Measurements from ENCODE around the gene ZNF385B.

The ZNF385B gene

GRCh38 chr2:179837408-179837807, 24.0 kb downstream of the ZNF385B start:
- Mint-ChIP-seq H3K4me3 (no peak overlapping the region), H3K36me3 (ENCODE audit: low read depth) (no peaks in the 10 kb centered on the region), H3K4me1 (ENCODE audit: low read depth) (no peaks in the 10 kb centered on the region), H3K9me3 (no peaks in the 10 kb centered on the region), H3K27me3 (peaks cover 6% of the 10 kb centered on the region), H3K27ac (no peak overlapping the region)

GRCh38 chr2:179830043-179830787, 31.2 kb downstream of the ZNF385B start:
- Mint-ChIP-seq H3K36me3 (ENCODE audit: low read depth) (no peaks in the 10 kb centered on the region), H3K27ac (no peak overlapping the region), H3K4me3 (no peak overlapping the region), H3K9me3 (no peaks in the 10 kb centered on the region), H3K27me3 (no peaks in the 10 kb centered on the region), H3K4me1 (ENCODE audit: low read depth) (no peaks in the 10 kb centered on the region)

GRCh38 chr2:179826297-179826696, 35.1 kb downstream of the ZNF385B start:
- Mint-ChIP-seq H3K36me3 (ENCODE audit: low read depth) (no peaks in the 10 kb centered on the region), H3K9me3 (no peaks in the 10 kb centered on the region), H3K4me1 (ENCODE audit: low read depth) (no peaks in the 10 kb centered on the region), H3K4me3 (no peak overlapping the region), H3K27me3 (peaks cover under 1% of the 10 kb centered on the region), H3K27ac (no peak overlapping the region)

DNA sequence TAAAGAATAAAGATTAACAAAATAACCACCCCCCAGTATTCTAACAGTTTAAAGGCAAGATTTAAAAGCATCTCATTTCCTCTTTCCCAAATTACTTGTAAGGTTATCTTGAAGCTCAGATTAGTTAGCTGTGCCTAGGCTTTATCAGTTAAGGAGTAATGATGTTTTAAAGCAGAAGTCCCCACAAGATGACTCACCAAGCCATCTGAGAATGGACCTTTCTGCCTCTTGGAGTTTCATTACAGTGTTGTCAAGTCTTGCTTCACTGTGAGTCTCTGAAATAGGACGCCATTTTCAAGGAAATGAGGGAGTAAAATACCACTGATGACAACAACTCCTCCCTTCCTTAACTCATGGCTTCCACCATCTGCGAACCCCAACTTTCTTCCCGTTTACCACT, 35.9 kb downstream of the ZNF385B start:
- Mint-ChIP-seq H3K27me3 (peaks cover 5% of the 10 kb centered on the region), H3K4me1 (ENCODE audit: low read depth) (no peaks in the 10 kb centered on the region), H3K9me3 (no peaks in the 10 kb centered on the region), H3K27ac (no peak overlapping the region), H3K36me3 (ENCODE audit: low read depth) (no peaks in the 10 kb centered on the region), H3K4me3 (no peak overlapping the region)

DNA sequence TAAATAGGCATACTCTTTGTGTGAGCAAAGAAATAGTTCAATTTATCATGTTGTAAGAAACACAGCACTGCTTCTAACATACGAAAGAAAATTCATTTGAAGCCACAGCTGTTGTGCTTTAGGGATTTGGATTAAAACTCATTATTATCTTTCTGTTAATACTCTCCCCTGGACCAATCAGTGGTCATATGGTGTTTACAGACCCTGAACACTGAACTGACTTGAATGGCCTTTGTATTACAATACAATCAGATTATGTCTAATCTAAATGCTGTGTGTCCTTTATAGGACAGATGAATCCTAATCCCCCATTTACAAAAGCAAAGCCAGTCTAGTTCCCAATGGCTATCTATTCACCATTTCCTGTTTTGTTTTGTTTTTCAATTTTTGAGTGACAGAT, 36.5 kb downstream of the ZNF385B start:
- Mint-ChIP-seq H3K4me1 (ENCODE audit: low read depth) (no peaks in the 10 kb centered on the region), H3K36me3 (ENCODE audit: low read depth) (no peaks in the 10 kb centered on the region), H3K27ac (no peak overlapping the region), H3K9me3 (no peaks in the 10 kb centered on the region), H3K4me3 (no peak overlapping the region), H3K27me3 (peaks cover 5% of the 10 kb centered on the region)

DNA sequence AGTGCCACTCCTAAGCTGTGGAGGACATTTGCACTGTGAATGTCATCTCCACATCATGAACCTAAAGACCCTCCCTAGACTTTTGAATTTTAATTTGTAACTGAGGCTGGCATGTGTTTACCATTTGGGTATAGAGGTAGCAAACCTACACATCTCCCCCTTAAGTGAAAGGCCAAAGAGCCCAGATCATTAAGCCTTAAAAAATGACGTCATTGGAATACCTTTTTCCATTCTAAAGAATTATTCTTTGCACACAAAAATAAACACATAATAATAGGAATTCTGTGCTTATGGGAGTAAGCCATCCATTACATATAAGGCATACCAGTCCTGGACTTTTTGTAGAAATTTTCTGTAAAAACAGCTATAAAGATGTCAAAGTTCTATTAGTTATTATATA, 38.9 kb downstream of the ZNF385B start:
- H3K27me3 Mint-ChIP-seq: peaks cover 5% of the 10 kb centered on the region
- no peaks in the 10 kb centered on the region for H3K9me3 Mint-ChIP-seq
- no peak overlapping the region for H3K4me3 Mint-ChIP-seq
- no peaks in the 10 kb centered on the region for H3K36me3 Mint-ChIP-seq (ENCODE audit: low read depth)
- no peaks in the 10 kb centered on the region for H3K4me1 Mint-ChIP-seq (ENCODE audit: low read depth)
- no peak overlapping the region for H3K27ac Mint-ChIP-seq

- Mint-ChIP-seq H3K36me3 (ENCODE audit: low read depth) (no peaks in the 10 kb centered on the region), H3K4me1 (ENCODE audit: low read depth) (no peaks in the 10 kb centered on the region), H3K4me3 (no peak overlapping the region), H3K27me3 (peaks cover 5% of the 10 kb centered on the region), H3K9me3 (no peaks in the 10 kb centered on the region), H3K27ac (no peak overlapping the region)
Measured at GRCh38 chr2:179818546-179818945, 42.9 kb downstream of the ZNF385B start.

DNA sequence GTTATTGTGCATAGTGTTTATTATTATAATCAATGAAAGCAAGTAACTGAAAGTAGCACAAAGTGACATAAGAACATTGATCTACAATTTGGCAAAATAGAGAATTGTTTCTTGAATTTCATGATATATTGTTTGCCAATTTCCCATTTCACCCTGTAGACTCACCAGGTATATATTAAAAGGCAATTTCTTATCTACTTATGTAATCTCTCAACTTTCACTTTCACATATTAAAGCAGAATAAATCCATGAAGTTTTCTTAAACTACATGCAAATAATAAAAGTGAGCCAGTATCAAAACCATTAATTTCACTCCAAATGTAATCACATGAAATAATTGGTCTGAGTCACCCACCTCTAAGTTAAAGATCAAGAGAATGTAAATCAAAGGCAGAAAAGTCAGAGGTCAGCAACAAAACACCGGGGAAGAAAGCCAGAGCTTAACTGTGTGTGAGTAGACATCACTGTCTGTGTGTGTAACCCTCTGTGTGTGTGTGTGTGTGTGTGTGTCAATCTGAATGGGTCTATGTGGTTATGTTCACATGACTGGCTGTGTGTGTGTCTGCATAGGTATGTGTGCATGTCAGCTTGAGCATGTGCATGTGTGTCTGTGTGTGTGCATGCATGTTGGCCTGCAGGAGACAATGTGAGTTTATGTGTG, 44.1 kb downstream of the ZNF385B start:
- Mint-ChIP-seq H3K4me1 (ENCODE audit: low read depth) (no peaks in the 10 kb centered on the region), H3K9me3 (no peaks in the 10 kb centered on the region), H3K27me3 (peaks cover 5% of the 10 kb centered on the region), H3K36me3 (ENCODE audit: low read depth) (no peaks in the 10 kb centered on the region), H3K27ac (no peak overlapping the region), H3K4me3 (no peak overlapping the region)

DNA sequence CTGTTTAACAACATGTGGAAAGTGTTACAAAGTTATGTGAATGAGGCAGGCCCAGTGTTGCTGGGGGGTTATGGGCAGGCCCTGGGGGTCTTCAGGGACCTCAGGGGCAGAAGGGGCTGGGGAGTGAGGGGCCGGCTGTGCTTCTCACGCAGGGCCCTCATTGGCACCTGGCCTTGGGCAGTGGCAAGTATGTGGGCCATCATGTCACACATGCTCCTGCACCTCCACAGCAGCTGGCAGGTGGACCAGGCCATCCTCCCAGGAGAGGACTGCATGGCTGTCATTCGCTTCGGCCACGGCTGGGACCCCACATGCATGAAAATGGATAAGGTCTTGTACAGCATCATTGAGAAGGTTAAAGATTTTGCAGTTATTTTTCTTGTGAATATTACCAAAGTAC, 47.4 kb downstream of the ZNF385B start:
- no peaks in the 10 kb centered on the region for H3K27me3 Mint-ChIP-seq
- H3K9me3 Mint-ChIP-seq: no peaks in the 10 kb centered on the region
- H3K4me1 Mint-ChIP-seq (ENCODE audit: low read depth): no peaks in the 10 kb centered on the region
- no peak overlapping the region for H3K4me3 Mint-ChIP-seq
- no peak overlapping the region for H3K27ac Mint-ChIP-seq
- no peaks in the 10 kb centered on the region for H3K36me3 Mint-ChIP-seq (ENCODE audit: low read depth)

- no peak overlapping the region for H3K4me3 Mint-ChIP-seq
- H3K36me3 Mint-ChIP-seq (ENCODE audit: low read depth): no peaks in the 10 kb centered on the region
- no peaks in the 10 kb centered on the region for H3K27me3 Mint-ChIP-seq
- no peak overlapping the region for H3K27ac Mint-ChIP-seq
- no peaks in the 10 kb centered on the region for H3K9me3 Mint-ChIP-seq
- H3K4me1 Mint-ChIP-seq (ENCODE audit: low read depth): no peaks in the 10 kb centered on the region
Measured at GRCh38 chr2:179812501-179812900, 48.9 kb downstream of the ZNF385B start.

- H3K27me3 Mint-ChIP-seq: no peaks in the 10 kb centered on the region
- no peaks in the 10 kb centered on the region for H3K4me1 Mint-ChIP-seq (ENCODE audit: low read depth)
Measured at GRCh38 chr2:179811042-179811441, 50.4 kb downstream of the ZNF385B start.

GRCh38 chr2:179809606-179810005, 51.8 kb downstream of the ZNF385B start:
- no peak overlapping the region for H3K27ac Mint-ChIP-seq
- no peaks in the 10 kb centered on the region for H3K27me3 Mint-ChIP-seq
- H3K36me3 Mint-ChIP-seq (ENCODE audit: low read depth): no peaks in the 10 kb centered on the region
- no peaks in the 10 kb centered on the region for H3K9me3 Mint-ChIP-seq
- no peaks in the 10 kb centered on the region for H3K4me1 Mint-ChIP-seq (ENCODE audit: low read depth)
- no peak overlapping the region for H3K4me3 Mint-ChIP-seq

More at GRCh38 chr2:179811042-179811441, 50.4 kb downstream of the ZNF385B start:
- Mint-ChIP-seq H3K36me3 (ENCODE audit: low read depth) (no peaks in the 10 kb centered on the region), H3K9me3 (no peaks in the 10 kb centered on the region), H3K27ac (no peak overlapping the region), H3K4me3 (no peak overlapping the region)

GRCh38 chr2:179805001-179805400, 56.4 kb downstream of the ZNF385B start:
- Mint-ChIP-seq H3K36me3 (ENCODE audit: low read depth) (no peaks in the 10 kb centered on the region), H3K27ac (no peak overlapping the region), H3K4me1 (ENCODE audit: low read depth) (no peaks in the 10 kb centered on the region), H3K9me3 (no peaks in the 10 kb centered on the region), H3K4me3 (no peak overlapping the region), H3K27me3 (no peaks in the 10 kb centered on the region)

DNA sequence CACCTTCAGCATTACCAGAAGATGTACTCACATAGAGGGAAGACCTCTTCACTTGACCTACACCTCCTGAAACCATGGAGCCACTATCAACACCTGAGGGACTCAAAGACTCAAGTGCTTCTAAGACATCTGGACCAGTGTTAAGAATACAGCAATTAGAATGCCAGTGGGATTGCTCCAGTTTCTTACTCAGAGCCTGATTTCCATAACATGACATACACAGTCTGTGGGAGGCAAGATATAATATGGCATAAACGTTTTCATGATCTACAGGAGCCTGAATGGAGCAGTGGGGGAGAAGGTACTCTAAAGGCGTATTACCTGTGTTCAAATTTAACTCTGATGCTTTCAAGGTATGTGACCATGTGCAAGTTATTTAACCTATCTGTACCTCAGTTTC, 57.2 kb downstream of the ZNF385B start:
- Mint-ChIP-seq H3K27me3 (no peaks in the 10 kb centered on the region), H3K4me3 (no peak overlapping the region), H3K4me1 (ENCODE audit: low read depth) (no peaks in the 10 kb centered on the region), H3K36me3 (ENCODE audit: low read depth) (no peaks in the 10 kb centered on the region), H3K9me3 (no peaks in the 10 kb centered on the region), H3K27ac (no peak overlapping the region)

DNA sequence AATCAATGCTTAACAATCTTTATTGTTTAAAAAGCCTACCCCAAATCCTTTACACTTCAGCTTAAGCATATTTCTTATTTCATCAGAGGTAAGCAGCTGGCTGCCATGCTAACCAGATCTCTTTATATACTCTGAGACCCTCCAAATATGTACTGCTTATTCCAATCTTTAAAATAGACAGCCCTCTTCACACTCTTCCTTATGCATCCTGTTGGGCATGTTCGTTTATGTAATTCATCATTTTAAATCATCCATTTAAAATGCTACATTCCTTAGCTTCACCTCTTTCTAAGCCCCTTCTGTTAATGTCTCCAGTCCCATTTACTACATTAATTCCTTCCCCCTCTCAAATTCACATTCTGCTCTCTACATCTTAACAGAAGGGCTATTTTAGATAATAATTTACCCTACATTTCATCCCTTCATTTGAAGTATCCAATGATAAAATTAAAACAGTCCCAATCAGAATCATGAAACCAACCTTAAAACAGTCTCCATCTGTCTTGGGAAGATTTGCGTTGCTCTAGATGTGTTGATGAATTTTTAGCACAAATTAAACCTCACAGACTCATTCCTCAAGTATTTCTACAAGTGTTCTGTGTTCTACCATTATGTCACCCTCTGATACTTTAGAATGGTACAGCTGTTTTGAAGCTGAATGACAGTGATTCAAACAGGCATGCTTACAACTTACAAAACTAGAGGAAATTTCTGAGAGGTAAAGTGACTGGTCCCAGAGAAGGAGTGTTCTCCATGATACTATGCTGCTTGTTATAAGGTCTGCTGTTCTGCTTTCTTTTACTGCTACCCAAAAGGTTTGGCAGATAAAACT, 59.1 kb downstream of the ZNF385B start:
- Mint-ChIP-seq H3K27me3 (no peaks in the 10 kb centered on the region), H3K4me3 (no peak overlapping the region), H3K27ac (no peak overlapping the region), H3K4me1 (ENCODE audit: low read depth) (no peaks in the 10 kb centered on the region), H3K36me3 (ENCODE audit: low read depth) (no peaks in the 10 kb centered on the region), H3K9me3 (no peaks in the 10 kb centered on the region)

All from stimulated activated naive CD8-positive, alpha-beta T cell treated with anti-CD3 and anti-CD28 coated beads, Interleukin-15, Interleukin-2, amounts not matched to agents 100 ng/mL and 50 ng/mL, for 24 hours (primary cell).